ENCODE measurements around the gene ADAMTS12.

The ADAMTS12 gene

DNA sequence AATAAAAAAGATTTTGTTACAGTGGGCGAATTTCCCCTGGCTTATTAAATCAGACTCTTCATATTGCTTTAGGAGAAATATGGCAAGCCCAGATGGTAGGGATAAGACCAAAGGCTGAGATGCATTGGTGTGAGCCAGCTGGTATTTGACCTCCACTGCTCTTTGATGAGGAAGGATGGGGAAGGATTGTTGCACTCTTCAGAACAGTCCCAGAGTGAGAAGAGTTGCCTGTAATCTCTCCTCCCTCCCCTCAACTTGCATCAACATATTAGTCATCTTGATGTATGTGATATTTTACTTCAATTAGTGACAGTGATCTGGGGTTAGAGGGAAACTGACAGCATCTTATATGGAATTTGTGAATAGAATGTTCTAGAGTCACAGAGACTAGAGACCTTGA, 136.6 kb downstream of the ADAMTS12 start:
- H3K4me3 ChIP-seq (ENCODE audit: low read depth, low read length) = no peak overlapping the region
- in situ Hi-C loops (cut with HindIII; ENCODE audit: low sequenced_read_pairs) = no loop called here
- no peak for DNase-seq (ENCODE audit: low read depth)
- TF ChIP-seq, protein P1, sequence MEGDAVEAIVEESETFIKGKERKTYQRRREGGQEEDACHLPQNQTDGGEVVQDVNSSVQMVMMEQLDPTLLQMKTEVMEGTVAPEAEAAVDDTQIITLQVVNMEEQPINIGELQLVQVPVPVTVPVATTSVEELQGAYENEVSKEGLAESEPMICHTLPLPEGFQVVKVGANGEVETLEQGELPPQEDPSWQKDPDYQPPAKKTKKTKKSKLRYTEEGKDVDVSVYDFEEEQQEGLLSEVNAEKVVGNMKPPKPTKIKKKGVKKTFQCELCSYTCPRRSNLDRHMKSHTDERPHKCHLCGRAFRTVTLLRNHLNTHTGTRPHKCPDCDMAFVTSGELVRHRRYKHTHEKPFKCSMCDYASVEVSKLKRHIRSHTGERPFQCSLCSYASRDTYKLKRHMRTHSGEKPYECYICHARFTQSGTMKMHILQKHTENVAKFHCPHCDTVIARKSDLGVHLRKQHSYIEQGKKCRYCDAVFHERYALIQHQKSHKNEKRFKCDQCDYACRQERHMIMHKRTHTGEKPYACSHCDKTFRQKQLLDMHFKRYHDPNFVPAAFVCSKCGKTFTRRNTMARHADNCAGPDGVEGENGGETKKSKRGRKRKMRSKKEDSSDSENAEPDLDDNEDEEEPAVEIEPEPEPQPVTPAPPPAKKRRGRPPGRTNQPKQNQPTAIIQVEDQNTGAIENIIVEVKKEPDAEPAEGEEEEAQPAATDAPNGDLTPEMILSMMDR (IDR thresholded peaks at IDR 0.05; ENCODE audit: low read depth, low read length, missing control alignments) = no peak

GRCh38 chr5:33753704-33754103, 138.1 kb downstream of the ADAMTS12 start:
- TF ChIP-seq, protein P1 (IDR thresholded peaks at IDR 0.05; ENCODE audit: low read depth, low read length, missing control alignments) = no peak
- no peak overlapping the region for H3K4me3 ChIP-seq (ENCODE audit: low read depth, low read length)
- in situ Hi-C loops (cut with HindIII; ENCODE audit: low sequenced_read_pairs) = no loop called here
- DNase-seq (ENCODE audit: low read depth) = no peak

- H3K4me3 ChIP-seq (ENCODE audit: low read depth, low read length) = no peak overlapping the region
- DNase-seq (ENCODE audit: low read depth) = no peak
- TF ChIP-seq, protein P1 (IDR thresholded peaks at IDR 0.05; ENCODE audit: low read depth, low read length, missing control alignments) = no peak
- in situ Hi-C loops (cut with HindIII; ENCODE audit: low sequenced_read_pairs) = no loop called here
These were observed 143.0 kb downstream of the ADAMTS12 start for GRCh38 chr5:33748754-33749153.

GRCh38 chr5:33745101-33745770, 146.6 kb downstream of the ADAMTS12 start:
- TF ChIP-seq, protein P1 (IDR thresholded peaks at IDR 0.05; ENCODE audit: low read depth, low read length, missing control alignments) = no peak
- no peak overlapping the region for H3K4me3 ChIP-seq (ENCODE audit: low read depth, low read length)
- no peak for DNase-seq (ENCODE audit: low read depth)
- in situ Hi-C loops (cut with HindIII; ENCODE audit: low sequenced_read_pairs) = no loop called here

DNA sequence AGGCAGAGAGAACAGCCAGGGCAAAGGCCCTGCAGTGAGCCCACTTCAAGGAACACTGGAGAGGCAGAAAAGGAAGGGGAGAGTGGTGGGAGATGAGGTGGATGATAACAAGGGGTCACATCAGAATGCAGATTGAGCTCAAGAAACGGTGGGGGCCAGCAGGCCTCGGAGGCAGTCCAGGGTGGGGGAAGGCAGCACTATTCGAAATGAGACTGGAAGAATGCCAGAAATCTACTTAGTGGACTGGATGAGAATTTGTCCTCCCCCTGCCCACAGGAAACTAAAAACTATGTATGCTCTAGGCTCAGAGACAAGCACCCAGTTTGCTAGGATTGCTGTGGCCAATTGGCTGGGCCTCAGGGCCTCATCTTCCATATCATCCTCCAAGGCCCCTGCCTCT, 148.7 kb downstream of the ADAMTS12 start:
- DNase-seq (ENCODE audit: low read depth) = no peak
- in situ Hi-C loops (cut with HindIII; ENCODE audit: low sequenced_read_pairs) = no loop called here
- H3K4me3 ChIP-seq (ENCODE audit: low read depth, low read length) = no peak overlapping the region
- TF ChIP-seq, protein P1 (IDR thresholded peaks at IDR 0.05; ENCODE audit: low read depth, low read length, missing control alignments) = no peak

DNA sequence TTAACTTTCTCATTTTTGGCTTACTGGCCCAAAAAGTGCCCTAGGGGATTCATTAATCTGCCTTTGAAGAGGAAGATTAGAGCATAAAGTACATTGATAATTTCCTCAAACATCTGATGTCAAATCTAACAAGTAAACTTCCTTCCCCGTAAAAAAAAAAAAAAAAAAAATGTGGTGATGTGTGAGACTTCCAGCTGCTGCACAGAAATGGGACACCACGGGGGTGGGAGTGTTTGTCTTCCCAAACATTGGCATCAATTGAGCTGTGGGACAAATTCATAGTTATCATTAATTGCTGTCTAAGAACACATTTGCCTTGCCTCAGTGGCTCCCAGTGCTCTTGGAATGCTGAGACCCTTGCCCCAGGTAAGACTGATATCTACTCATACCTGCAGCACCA, 149.6 kb downstream of the ADAMTS12 start:
- H3K4me3 ChIP-seq (ENCODE audit: low read depth, low read length) = no peak overlapping the region
- in situ Hi-C loops (cut with HindIII; ENCODE audit: low sequenced_read_pairs) = no loop called here
- TF ChIP-seq, protein P1 (IDR thresholded peaks at IDR 0.05; ENCODE audit: low read depth, low read length, missing control alignments) = no peak
- DNase-seq (ENCODE audit: low read depth) = no peak

Data from astrocyte of the cerebellum (primary cell).